ENCODE results near the gene NGDN.

- TF ChIP-seq CTCF (IDR thresholded peaks at IDR 0.05; ENCODE audit: insufficient read depth, low read length) = no peak
- no peak for TF ChIP-seq REST (IDR thresholded peaks at IDR 0.05; ENCODE audit: insufficient replicate concordance, low read depth)
Observed at GRCh38 chr14:23524954-23525353, 55.5 kb downstream of the NGDN start.

Data from HL-60 (cell line).